Choroid plexus epithelial cell (primary cell): Measurements from ENCODE around the gene SPOCK1.
A peak's percentile ranks its signal among the peaks of the same experiment; 100 is the strongest.

Source experiments
- DNase-seq: peaks from one replicate; pipeline ENCODE4 v3.0.0-alpha.2; 2010; ENCODE audit warnings: low read depth
- H3K4me3 ChIP-seq: 2 replicates; pipeline ENCODE4 v1.5.1; 2011; ENCODE audit warnings: low read depth, mild to moderate bottlenecking, control low read depth, low read length, moderate library complexity
- TF ChIP-seq, protein P1 (sequence below): conservative IDR thresholded peaks from 2 replicates; pipeline ENCODE4 v1.5.1; 2011; ENCODE audit warnings: low read depth, mild to moderate bottlenecking, control low read depth, inconsistent platforms, low read length, moderate library complexity

SPOCK1 gene

DNA sequence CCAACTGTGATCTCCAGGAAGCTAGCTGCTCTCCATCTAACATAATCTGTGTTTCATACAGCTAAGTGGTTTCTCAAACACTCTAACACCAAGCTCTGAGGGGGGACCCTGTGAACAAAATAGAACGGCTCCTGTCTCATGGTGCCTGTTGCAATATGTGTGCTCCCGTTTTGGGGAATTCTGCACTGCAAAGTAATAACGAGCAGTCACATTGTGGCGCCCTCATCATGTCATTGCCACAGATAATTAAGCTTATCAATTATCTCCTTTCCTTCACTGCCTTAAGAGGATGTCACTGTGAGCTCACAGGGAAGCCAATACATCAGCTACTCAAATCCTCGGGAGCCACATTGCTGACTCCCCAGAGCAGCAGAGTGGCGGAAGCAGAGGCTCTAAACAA, 416.2 kb downstream of the SPOCK1 start:
- TF ChIP-seq, protein P1, sequence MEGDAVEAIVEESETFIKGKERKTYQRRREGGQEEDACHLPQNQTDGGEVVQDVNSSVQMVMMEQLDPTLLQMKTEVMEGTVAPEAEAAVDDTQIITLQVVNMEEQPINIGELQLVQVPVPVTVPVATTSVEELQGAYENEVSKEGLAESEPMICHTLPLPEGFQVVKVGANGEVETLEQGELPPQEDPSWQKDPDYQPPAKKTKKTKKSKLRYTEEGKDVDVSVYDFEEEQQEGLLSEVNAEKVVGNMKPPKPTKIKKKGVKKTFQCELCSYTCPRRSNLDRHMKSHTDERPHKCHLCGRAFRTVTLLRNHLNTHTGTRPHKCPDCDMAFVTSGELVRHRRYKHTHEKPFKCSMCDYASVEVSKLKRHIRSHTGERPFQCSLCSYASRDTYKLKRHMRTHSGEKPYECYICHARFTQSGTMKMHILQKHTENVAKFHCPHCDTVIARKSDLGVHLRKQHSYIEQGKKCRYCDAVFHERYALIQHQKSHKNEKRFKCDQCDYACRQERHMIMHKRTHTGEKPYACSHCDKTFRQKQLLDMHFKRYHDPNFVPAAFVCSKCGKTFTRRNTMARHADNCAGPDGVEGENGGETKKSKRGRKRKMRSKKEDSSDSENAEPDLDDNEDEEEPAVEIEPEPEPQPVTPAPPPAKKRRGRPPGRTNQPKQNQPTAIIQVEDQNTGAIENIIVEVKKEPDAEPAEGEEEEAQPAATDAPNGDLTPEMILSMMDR, result no peak
- no peak for DNase-seq
- H3K4me3 ChIP-seq, result no peak overlapping the region

DNA sequence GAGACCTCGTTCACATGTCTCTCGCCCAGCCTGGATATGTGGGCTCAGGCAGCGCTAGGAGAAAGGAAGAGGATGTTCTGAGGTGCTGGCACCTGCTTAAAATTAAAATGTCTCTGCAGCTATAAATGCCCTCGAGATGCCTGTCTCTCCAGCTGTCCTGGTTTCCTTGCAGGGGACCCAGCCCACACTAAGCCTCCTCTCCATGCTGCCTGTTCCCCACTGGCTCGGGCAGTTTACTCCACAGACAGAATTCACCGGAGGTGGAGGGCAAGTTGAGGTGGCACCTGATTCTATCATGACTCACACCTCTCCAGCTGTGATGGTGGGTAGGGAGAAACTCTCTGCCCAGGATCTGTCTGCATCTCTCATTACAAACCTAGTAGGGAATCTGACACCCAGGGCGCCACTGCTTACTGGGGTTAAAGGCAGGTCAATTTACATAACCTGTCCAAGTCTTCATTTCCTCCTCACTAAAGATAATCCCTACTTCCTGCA, 420.9 kb downstream of the SPOCK1 start:
- TF ChIP-seq, protein P1, result no peak
- no peak for DNase-seq
- no peak overlapping the region for H3K4me3 ChIP-seq

DNA sequence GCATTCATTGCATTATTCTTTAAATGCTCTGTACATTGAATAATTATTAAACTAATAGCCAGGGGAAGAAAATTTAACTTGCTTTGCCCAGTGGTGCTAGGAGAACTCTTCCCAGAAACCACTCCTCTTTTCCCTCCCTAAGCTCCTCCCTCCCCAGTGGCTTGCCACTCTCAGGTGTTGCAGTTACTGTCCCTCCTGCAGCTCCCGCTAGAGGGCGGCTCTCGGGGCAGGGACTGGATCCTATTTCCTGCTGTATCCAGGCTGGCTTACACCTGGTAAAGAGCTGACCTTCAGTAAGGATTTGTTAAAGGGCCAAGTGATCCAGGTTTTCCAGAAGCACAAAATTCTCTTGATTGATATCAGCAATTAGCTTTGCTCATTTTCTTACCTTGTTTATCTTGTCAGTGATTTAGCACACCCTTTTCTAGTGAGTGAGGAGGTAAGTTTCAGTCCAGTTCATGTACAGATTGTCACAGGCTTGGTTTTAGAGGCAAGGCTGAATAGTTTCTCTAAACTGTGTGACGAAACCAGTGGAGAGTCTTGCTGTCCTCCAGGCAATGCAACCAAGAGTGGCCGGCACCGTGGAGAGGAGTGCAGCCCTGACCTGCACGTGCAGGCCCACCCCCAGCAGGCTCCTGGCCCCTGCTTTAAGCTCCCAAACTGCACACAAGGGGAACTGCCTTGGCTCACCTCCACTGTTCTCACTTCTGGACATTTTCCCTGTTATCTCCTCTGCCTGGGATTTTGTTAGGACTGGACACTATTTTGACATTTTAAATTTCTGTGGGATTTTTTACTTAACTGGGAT, 423.8 kb downstream of the SPOCK1 start:
- no peak overlapping the region for H3K4me3 ChIP-seq
- TF ChIP-seq, protein P1, result peak; percentile 44
- peak; percentile 10 for DNase-seq

DNA sequence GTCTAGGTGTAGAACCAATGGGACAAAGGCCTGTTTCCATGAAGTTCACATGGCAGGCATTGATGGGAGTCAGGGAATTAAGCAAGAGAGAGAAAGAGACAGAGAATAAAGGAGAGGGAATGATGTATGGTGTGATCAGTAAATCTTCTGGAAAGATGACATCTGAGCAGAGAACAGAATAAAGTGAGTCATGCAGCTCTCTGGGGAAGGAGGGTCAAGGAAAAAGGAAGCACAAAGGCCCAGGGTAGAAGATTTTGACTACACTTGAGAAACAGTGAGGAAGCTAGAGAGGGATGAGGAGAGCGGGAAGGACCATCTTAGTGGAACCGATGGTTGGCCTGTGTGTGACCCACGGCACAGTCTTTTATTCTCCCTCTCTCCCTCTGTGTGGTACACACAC, 425.9 kb downstream of the SPOCK1 start:
- TF ChIP-seq, protein P1, result no peak
- DNase-seq, result no peak
- no peak overlapping the region for H3K4me3 ChIP-seq

DNA sequence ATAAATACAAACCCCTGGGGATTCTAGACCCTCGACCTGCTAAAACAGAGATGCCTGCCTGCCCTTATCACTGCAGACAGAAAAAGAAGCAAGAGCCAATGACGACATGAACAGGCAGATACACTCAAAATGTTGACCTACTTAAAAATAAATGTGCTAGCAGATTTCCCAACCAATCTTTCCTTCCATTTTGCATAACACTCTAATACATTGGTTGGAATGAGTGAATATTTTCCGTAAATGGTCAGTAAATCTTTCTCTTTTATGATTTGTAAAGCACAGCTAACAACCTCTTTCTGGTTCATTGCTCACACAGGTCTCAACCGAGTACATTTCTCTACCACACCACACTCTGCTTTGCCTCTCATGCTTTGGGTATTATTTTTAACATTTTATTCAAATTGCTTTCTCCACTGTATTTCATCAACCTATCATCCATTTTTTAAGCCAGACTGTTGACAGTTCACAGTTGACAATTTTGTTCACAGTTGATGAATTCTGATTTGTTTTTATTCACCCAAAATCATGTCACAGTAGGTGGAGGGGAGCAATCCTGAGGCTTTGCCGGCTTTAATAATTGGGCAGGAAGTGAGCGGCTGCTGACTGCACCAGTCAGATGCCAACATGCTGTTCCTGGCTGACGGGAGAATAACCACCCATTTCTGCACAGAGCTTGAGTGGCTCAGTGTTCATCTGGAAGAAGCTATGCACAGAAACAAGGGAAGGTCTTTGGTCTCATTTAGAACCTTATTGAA, 426.6 kb downstream of the SPOCK1 start:
- TF ChIP-seq, protein P1, result no peak
- DNase-seq, result no peak
- H3K4me3 ChIP-seq, result no peak overlapping the region

DNA sequence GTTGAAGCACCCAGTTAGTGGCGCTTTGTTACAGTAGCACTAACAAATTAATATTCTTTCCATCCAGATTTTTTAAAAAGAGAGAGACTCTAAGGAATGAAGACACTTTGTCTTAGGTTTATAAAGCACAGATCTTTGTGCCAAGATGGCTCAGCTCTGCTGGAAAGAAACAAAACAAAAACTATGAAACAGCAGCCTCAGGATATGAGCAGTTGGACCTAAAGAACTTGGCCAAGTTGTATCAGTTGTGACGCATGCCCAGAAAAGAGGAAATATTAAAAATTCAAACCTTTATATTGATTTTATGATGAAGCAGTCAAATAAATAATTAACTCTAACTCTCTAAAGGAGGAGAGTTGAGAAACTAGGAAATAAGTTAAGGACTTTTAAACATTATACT, 427.2 kb downstream of the SPOCK1 start:
- no peak overlapping the region for H3K4me3 ChIP-seq
- TF ChIP-seq, protein P1, result no peak
- no peak for DNase-seq
